ENCODE data around the gene KIRREL1. TPM values are rescaled to one million over a fixed set of nuclear protein-coding genes. Genes with fewer than 3 reads are reported as not detected.

The KIRREL1 gene
- total and polyA plus RNA-seq, 2 of the 13 experiments (the other 11 are each of a cell fraction or from before 2014, with no cell fraction given): 0.02 to 0.03 TPM

DNA sequence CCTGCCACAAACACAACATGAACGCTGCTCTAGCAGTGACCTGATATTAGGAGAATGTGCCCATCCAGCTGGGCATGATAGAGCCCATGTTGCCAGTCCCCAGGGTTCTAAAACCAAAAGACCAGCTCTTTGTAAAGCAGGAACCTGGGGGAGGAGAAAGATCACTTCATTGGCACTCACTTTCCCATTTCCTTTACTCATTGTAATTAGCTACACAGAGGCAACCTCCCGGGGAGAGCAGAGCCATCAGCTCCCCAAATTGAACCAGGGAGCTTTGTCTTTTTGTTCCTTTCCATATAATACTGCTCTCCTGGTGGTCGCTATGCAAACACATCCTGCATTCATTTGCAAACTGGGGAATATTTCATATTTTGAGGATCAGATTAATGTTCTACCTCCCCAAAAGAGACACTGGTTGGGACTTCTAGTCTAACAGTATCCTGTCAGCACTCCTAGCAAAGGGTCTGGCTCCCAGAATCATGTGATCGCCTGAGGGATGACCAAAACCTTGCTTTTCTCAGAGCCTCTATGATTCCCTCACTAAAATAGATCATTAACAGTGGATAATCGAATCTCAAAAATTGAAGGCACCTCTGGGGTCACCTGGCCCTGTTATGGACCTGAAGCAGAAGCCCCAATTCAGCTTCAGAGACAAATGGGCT, 110.5 kb downstream of the KIRREL1 start:
- no peaks in the 10 kb centered on the region for H3K79me2 ChIP-seq (ENCODE audit: insufficient read depth, low read length)
- no peaks in the 10 kb centered on the region for H4K20me1 ChIP-seq (ENCODE audit: insufficient read depth, low read length)
- ChIA-PET CTCF (ENCODE audit: low intra/inter-chr PET ratio, low total read pairs) (no interaction called here), POLR2A (no interaction called here)
- H3K27ac ChIP-seq (ENCODE audit: extremely low read length, insufficient read depth, low read length): no peak overlapping the region
- FAIRE-seq: no peak
- in situ Hi-C loops (cut with HindIII; ENCODE audit: extremely low pct_ligation_motif_present, low pct_unique_long_range_greater_than_20kb) (no loop called here), intact Hi-C loops (cut with micrococcal nuclease; ENCODE audit: unreplicated experiment) (no loop called here)
- no peak overlapping the region for H2AFZ ChIP-seq (ENCODE audit: low read length)
- H3K27me3 ChIP-seq (ENCODE audit: control insufficient read depth in 1 of 2, insufficient read depth in 2 of 2, low read length in 2 of 2): no peaks in the 10 kb centered on the region; a peak in 1 of 5 replicates
- BruUV-seq (replicated peaks): no TSS peak
- H3K36me3 ChIP-seq (replicated peaks in 1 of 2; ENCODE audit: control insufficient read depth in 1 of 2, insufficient read depth in 2 of 2, low read length in 2 of 2): no peaks in the 10 kb centered on the region
- TF ChIP-seq SP2 (CRISPR knock-in tag; IDR thresholded peaks at IDR 0.05): no peak
- TF ChIP-seq, protein P1, sequence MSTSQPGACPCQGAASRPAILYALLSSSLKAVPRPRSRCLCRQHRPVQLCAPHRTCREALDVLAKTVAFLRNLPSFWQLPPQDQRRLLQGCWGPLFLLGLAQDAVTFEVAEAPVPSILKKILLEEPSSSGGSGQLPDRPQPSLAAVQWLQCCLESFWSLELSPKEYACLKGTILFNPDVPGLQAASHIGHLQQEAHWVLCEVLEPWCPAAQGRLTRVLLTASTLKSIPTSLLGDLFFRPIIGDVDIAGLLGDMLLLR (CRISPR knock-in tag; IDR thresholded peaks at IDR 0.05): no peak
- no peak for TF ChIP-seq ZNF264 (CRISPR knock-in tag; IDR thresholded peaks at IDR 0.05)
- no peak for TF ChIP-seq ZNF724P (CRISPR knock-in tag; IDR thresholded peaks at IDR 0.05; ENCODE audit: borderline replicate concordance)
- no peak for TF ChIP-seq PLSCR1 (CRISPR knock-in tag; IDR thresholded peaks at IDR 0.05; ENCODE audit: borderline replicate concordance)
- no peak for TF ChIP-seq ZNF839 (CRISPR knock-in tag; IDR thresholded peaks at IDR 0.05; ENCODE audit: borderline replicate concordance)
- no peak for TF ChIP-seq HNRNPL (IDR thresholded peaks at IDR 0.05; ENCODE audit: low read depth, low read length)
- no peak for TF ChIP-seq ZSCAN31 (CRISPR knock-in tag; IDR thresholded peaks at IDR 0.05; ENCODE audit: low read depth)
- no peak for TF ChIP-seq ZNF230 (CRISPR knock-in tag; IDR thresholded peaks at IDR 0.05)
- TF ChIP-seq ATAD3A (CRISPR knock-in tag; IDR thresholded peaks at IDR 0.05): no peak
- TF ChIP-seq NFATC3 (CRISPR knock-in tag; IDR thresholded peaks at IDR 0.05): no peak
- no peak overlapping the region for H3K4me2 ChIP-seq (ENCODE audit: low read depth, low read length)
- WGBS (ENCODE audit: low lambda C conversion rate): 4% methylated on average over 5 of the region's 5 CpGs
- H3K9ac ChIP-seq (ENCODE audit: insufficient read depth, low read depth, low read length): no peak overlapping the region
- no peaks in the 10 kb centered on the region for H3K4me1 ChIP-seq (ENCODE audit: insufficient read depth, low read length)
- DNase-seq (ENCODE audit: low spot score): no peak
- peaks cover under 1% of the 10 kb centered on the region; the same call in 1 of the 2 replicates for H3K9me3 ChIP-seq (ENCODE audit: low read length)
- no peak for ATAC-seq
- no peak overlapping the region for H3K4me3 ChIP-seq (replicated peaks in 1 of 3; ENCODE audit: insufficient read depth in 1 of 3, low read depth in 2 of 3, low read length in 3 of 3)

Data from HepG2 (cell line).